ENCODE results near the gene ZSWIM8.
A peak's percentile ranks its signal among the peaks of the same experiment; 100 is the strongest.
"Not testable (repeated sequence)": the region's sequence is repeated elsewhere in the genome, so short reads cannot be mapped to it uniquely, and the experiment has no call there.

Gene ZSWIM8

GRCh38 chr10:73785211-73785720 is at the start of gene ZSWIM8:
Gene ZSWIM8, plus strand, starts transcription at chr10:73785606. Its CDS starts 273 bp downstream, at chr10:73785879.
- peak; percentile 89 to 92 for DNase-seq

- not testable (repeated sequence) for DNase-seq
These were observed 44.7 kb upstream of the ZSWIM8 start for GRCh38 chr10:73740501-73741254.

- DNase-seq: no peak
These were observed 43.0 kb upstream of the ZSWIM8 start for GRCh38 chr10:73742454-73742734.

- DNase-seq: peak in 1 of 2 donors; percentile 5
These were observed 42.0 kb upstream of the ZSWIM8 start for GRCh38 chr10:73743327-73743904.

- DNase-seq: peak; percentile 92 to 98
These were observed 41.3 kb upstream of the ZSWIM8 start, which contains the start of gene SEC24C for GRCh38 chr10:73743905-73744663. Gene SEC24C, plus strand, starts transcription at chr10:73744372. Its CDS starts 2,461 bp downstream, at chr10:73746833.

- DNase-seq: peak; percentile 59 to 73
These were observed 40.8 kb upstream of the ZSWIM8 start for GRCh38 chr10:73744664-73744975.

GRCh38 chr10:73746721-73747120 is 38.7 kb upstream of the ZSWIM8 start:
- DNase-seq: no peak

- no peak for DNase-seq
These were observed 34.6 kb upstream of the ZSWIM8 start for GRCh38 chr10:73750819-73751218.

GRCh38 chr10:73756183-73756582 is 29.2 kb upstream of the ZSWIM8 start:
- DNase-seq: no peak

GRCh38 chr10:73758704-73759511 is 26.5 kb upstream of the ZSWIM8 start:
- no peak for DNase-seq

GRCh38 chr10:73759512-73760115 is 25.8 kb upstream of the ZSWIM8 start:
- DNase-seq: no peak

- no peak for DNase-seq
These were observed 23.6 kb upstream of the ZSWIM8 start for GRCh38 chr10:73761781-73762180.

- no peak for DNase-seq
These were observed 22.5 kb upstream of the ZSWIM8 start for GRCh38 chr10:73762915-73763314.

- no peak for DNase-seq
These were observed 22.1 kb upstream of the ZSWIM8 start for GRCh38 chr10:73763343-73763742.

GRCh38 chr10:73765066-73765465 is 20.3 kb upstream of the ZSWIM8 start:
- DNase-seq: peak; percentile 44 to 59

GRCh38 chr10:73768881-73769280 is 16.5 kb upstream of the ZSWIM8 start:
- DNase-seq: no peak

GRCh38 chr10:73769396-73769795 is 16.0 kb upstream of the ZSWIM8 start:
- no peak for DNase-seq

GRCh38 chr10:73771722-73772280 is 13.6 kb upstream of the ZSWIM8 start:
- peak; percentile 11 to 89 for DNase-seq

- DNase-seq: peak; percentile 91 to 93
These were observed 12.9 kb upstream of the ZSWIM8 start for GRCh38 chr10:73772281-73773151.

- no peak for DNase-seq
These were observed 12.1 kb upstream of the ZSWIM8 start for GRCh38 chr10:73773152-73773879.
